Left ventricle myocardium superior (tissue), 1 donor: Measurements from ENCODE around the gene DPP6. TPM values are rescaled to one million over a fixed set of nuclear protein-coding genes. Genes with fewer than 3 reads are reported as not detected.
"Not testable (repeated sequence)": the region's sequence is repeated elsewhere in the genome, so short reads cannot be mapped to it uniquely, and the experiment has no call there.

Source experiments
- ATAC-seq: fragments of 200-7000 bp; cut with Tn5 transposase; one replicate; pipeline ENCODE4 v1.9.1; 2020; ENCODE audit warnings: mild to moderate bottlenecking, moderate library complexity
- DNase-seq: peaks from one replicate; pipeline ENCODE4 v3.0.0-alpha.2; 2020
- intact Hi-C: fragments of 100-400 bp; cut with micrococcal nuclease; formaldehyde crosslinking; loops from one replicate; pipeline ENCODE4 v1.11.0; 2022
- total RNA-seq: library from RNA; stranded (reverse); fragmentation: NEBNext Ultra II Directional; extraction: Animal tissue kit (Norgen Biotek cat#: 25700); gene quantifications from one replicate; pipeline ENCODE4 v1.2.1, GENCODE V29; 2021
- donor health status: DM: no; HTN: yes; CAD: no; lungs with severe emphysema.

DPP6 gene
- total RNA-seq, 1 donor from 2014 or later = not detected

- DNase-seq (no peak), ATAC-seq (no peak)
- intact Hi-C loops = loop anchor here (10.0 kb wide), 1 partner anchor 416 kb away; no protein-coding TSS in a partner anchor
Measured at GRCh38 chr7:154929006-154929726, 877.0 kb downstream of the DPP6 start.

- no peak for DNase-seq
- intact Hi-C loops = no loop called here
- ATAC-seq = no peak
Measured at GRCh38 chr7:154931906-154932305, 879.7 kb downstream of the DPP6 start.

- intact Hi-C loops, ATAC-seq, DNase-seq: not testable (repeated sequence)
Measured at GRCh38 chr7:154934353-154934952, 882.3 kb downstream of the DPP6 start.

- DNase-seq (no peak), ATAC-seq (no peak)
- intact Hi-C loops = no loop called here
Measured at GRCh38 chr7:154937837-154938236, 885.6 kb downstream of the DPP6 start.

- no peak for ATAC-seq
- intact Hi-C loops = no loop called here
- no peak for DNase-seq
Measured at GRCh38 chr7:154942691-154943090, 890.5 kb downstream of the DPP6 start.
